Glomerular visceral epithelial cell (primary cell): ENCODE results near the gene ANKMY1.
A peak's percentile ranks its signal among the peaks of the same experiment; 100 is the strongest.
"Not testable (repeated sequence)": the region's sequence is repeated elsewhere in the genome, so short reads cannot be mapped to it uniquely, and the experiment has no call there.

ENCODE experiments used
- DNase-seq: peaks from one replicate; pipeline ENCODE4 v3.0.0-alpha.2; 2016; ENCODE audit errors: extremely low spot score

ANKMY1 gene

GRCh38 chr2:240555541-240556250, 2.1 kb downstream of the ANKMY1 start:
- no peak for DNase-seq

GRCh38 chr2:240554767-240555493, 2.9 kb downstream of the ANKMY1 start:
- DNase-seq: no peak

GRCh38 chr2:240553956-240554480, 3.8 kb downstream of the ANKMY1 start:
- no peak for DNase-seq

GRCh38 chr2:240551811-240552210, 6.0 kb downstream of the ANKMY1 start:
- peak; percentile 40 for DNase-seq

- DNase-seq: no peak
Measured at GRCh38 chr2:240551288-240551687, 6.5 kb downstream of the ANKMY1 start.

GRCh38 chr2:240539906-240540305, 17.9 kb downstream of the ANKMY1 start:
- no peak for DNase-seq

GRCh38 chr2:240539101-240539500, 18.7 kb downstream of the ANKMY1 start:
- not testable (repeated sequence) for DNase-seq

GRCh38 chr2:240538031-240538780, 19.6 kb downstream of the ANKMY1 start:
- no peak for DNase-seq

GRCh38 chr2:240532031-240532775, 25.6 kb downstream of the ANKMY1 start:
- no peak for DNase-seq

- DNase-seq: no peak
Measured at GRCh38 chr2:240531038-240531437, 26.8 kb downstream of the ANKMY1 start.

GRCh38 chr2:240530181-240530580, 27.6 kb downstream of the ANKMY1 start:
- DNase-seq: no peak

GRCh38 chr2:240529344-240529999, 28.3 kb downstream of the ANKMY1 start:
- no peak for DNase-seq

- DNase-seq: no peak
Measured at GRCh38 chr2:240528406-240529040, 29.3 kb downstream of the ANKMY1 start.

GRCh38 chr2:240527153-240527750, 30.5 kb downstream of the ANKMY1 start:
- DNase-seq: no peak

GRCh38 chr2:240526521-240526920, 31.3 kb downstream of the ANKMY1 start:
- DNase-seq: no peak

- no peak for DNase-seq
Measured at GRCh38 chr2:240525802-240526201, 32.0 kb downstream of the ANKMY1 start.

- DNase-seq: no peak
Measured at GRCh38 chr2:240524963-240525718, 32.6 kb downstream of the ANKMY1 start.

GRCh38 chr2:240523451-240524281, 34.1 kb downstream of the ANKMY1 start:
- no peak for DNase-seq

GRCh38 chr2:240522406-240522805, 35.4 kb downstream of the ANKMY1 start:
- DNase-seq: no peak
